ENCODE data around the gene VTI1A.

The VTI1A gene

DNA sequence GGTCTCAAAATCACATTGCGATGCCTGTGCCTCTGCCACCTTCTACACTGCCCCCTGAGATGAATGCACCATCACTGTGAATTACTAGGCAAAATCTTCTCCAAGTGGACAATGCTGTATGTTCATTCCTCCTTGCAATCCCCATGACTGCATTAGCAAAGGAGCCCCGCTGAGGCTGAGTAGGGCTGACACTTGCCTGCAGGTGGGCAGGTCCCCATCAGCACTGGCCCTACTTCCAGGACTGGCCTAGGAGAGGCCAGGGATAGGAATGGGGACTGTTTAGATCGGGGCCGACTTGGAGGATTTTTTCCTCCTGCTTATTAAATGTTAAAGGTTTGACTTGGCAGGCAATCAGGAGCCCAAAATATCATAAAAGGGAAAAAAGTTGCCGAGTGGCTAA lies 376.0 kb downstream of the VTI1A start:
- H3K4me3 ChIP-seq (ENCODE audit: low read length): no peak overlapping the region
- DNase-seq (ENCODE audit: low read depth, low spot score): no peak

DNA sequence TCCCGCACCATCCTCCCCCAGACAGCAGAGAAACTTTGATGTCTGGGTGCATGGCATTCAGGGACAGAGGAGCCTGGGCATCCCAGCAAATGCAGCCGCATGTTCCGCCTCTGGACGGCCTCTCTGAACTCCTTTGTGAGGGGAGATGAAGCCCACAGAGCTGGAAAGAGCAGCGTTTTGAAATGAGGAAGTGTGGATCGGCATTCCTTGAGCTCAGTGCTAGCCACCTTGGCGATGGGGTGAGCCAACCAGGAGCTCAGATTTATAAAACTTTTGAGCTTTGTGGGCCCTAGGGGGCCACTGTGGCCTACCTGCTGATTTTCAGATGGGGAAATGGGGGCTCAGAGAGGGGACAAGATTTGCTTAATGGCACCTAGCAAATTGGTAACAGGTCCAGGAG lies 376.6 kb downstream of the VTI1A start:
- no peak overlapping the region for H3K4me3 ChIP-seq (ENCODE audit: low read length)
- no peak for DNase-seq (ENCODE audit: low read depth, low spot score)

GRCh38 chr10:112826018-112826697 lies 379.1 kb downstream of the VTI1A start:
- H3K4me3 ChIP-seq (ENCODE audit: low read length): no peak overlapping the region
- DNase-seq (ENCODE audit: low read depth, low spot score): no peak

- no peak for DNase-seq (ENCODE audit: low read depth, low spot score)
- no peak overlapping the region for H3K4me3 ChIP-seq (ENCODE audit: low read length)
Observed at GRCh38 chr10:112827086-112827485, 380.1 kb downstream of the VTI1A start.

DNA sequence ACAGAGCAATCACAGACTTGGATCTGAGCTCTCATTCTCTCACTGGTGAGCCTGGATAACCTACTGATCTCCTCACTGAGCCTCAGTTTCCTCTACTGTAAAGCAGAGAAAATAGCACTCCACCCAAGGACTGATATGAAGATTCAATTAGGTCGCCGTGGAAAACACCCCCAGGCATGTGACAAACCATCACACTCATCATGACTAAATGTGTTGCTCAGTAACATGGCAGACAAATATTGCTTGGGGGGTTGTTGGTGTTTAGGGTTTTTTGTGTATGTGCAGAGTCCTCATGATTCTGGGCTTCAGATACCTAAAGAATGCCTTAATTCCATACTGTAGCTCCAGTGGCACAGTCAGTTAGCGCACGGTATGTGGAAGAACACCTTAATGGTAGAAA lies 380.9 kb downstream of the VTI1A start:
- DNase-seq (ENCODE audit: low read depth, low spot score): no peak
- H3K4me3 ChIP-seq (ENCODE audit: low read length): no peak overlapping the region

DNA sequence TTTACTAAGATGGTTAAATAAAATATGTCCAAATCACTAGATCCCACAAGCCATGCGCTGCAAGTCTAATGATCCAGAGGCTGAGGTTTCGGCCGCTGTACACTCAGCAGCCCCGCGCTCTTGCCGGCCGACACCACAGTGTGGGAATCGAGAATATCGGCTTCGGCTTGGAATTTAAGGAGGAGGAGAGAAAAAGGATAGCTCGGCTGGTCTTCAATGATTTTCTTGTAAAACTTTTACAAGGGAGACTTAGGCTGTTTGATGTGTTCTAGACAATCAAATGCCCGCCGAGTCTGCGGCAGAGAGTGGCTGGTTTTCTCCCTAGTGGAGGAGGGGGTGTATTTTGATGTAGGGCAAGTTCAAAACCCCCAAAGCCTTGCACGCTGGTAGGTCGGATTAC lies 384.8 kb downstream of the VTI1A start:
- H3K4me3 ChIP-seq (ENCODE audit: low read length): no peak overlapping the region
- no peak for DNase-seq (ENCODE audit: low read depth, low spot score)

- no peak for DNase-seq (ENCODE audit: low read depth, low spot score)
- no peak overlapping the region for H3K4me3 ChIP-seq (ENCODE audit: low read length)
Observed at GRCh38 chr10:112832361-112832878, 385.4 kb downstream of the VTI1A start.

GRCh38 chr10:112832959-112833358 lies 385.9 kb downstream of the VTI1A start:
- DNase-seq (ENCODE audit: low read depth, low spot score): no peak
- H3K4me3 ChIP-seq (ENCODE audit: low read length): no peak overlapping the region

DNA sequence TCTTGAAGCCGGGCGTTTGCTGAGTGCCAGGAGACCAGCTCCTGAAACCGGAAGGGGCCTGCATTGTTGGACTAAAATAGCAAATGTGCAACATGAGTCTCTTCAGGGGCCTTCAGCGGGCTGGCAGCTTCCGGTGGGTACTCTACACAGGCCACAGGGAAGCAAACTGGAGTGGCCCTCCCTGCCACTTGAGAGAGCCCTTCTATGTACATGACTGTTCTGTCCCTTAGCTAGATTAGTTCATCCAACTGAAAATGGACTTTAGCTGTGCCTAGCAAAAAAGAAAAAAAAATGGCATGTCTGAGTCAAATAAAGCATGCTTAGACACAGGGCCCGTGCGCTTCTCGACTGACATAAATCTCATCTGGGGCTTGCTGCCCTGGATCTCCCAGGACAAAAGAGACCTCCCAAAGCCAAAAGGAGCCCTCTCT lies 387.8 kb downstream of the VTI1A start:
- no peak for DNase-seq (ENCODE audit: low read depth, low spot score)

DNA sequence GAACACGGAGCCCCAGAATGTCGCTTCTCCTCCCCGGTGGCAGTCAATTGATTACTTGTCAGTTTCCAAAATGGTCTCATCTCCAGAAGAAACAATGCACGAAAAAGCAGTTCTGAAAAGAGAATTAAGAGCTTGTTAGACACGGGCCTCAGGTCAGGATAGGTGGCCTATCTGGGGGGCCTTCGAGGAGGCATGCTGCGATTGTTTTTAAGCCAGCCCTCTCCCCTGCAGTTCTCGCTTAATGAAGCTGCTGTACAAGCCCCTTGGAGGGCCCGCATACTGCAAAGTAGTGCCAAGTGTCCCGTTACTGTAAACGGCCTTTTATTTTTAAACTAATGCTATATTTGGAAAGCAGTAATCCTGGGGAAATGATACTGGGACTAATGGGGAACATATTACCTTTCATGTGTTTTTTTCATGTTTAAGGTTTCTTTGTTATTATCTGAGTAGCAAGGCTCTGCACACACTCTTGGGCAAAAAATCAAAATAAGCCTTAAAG lies 388.3 kb downstream of the VTI1A start:
- no peak for DNase-seq (ENCODE audit: low read depth, low spot score)
- H3K4me3 ChIP-seq (ENCODE audit: low read length): no peak overlapping the region

More for the DNA sequence above, 387.8 kb downstream of the VTI1A start:
- no peak overlapping the region for H3K4me3 ChIP-seq (ENCODE audit: low read length)

DNA sequence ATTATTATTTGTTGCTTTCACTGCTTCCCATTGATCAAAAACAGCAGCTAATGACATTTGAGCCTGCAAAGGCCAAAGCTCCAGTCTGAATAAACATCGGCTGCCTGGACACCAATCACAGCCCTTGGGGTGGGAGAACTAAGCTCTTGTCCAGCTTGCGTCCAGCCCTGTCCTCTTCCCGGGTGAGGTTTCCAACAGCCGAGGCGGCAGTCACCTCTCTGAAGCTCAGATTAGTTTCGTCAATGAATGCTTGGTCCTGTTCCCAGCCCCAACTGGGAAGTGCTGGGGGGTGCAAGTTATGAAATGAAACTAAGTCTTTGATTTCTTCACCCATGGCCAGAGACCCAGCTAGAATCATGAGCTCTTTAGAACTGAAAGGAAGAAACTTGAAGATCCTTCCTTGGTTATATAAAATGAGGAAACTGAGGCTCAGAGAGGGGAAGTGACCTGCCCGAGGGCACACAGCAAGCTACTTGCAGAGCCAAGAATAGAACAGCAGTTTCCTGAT lies 389.0 kb downstream of the VTI1A start:
- DNase-seq (ENCODE audit: low read depth, low spot score): no peak
- no peak overlapping the region for H3K4me3 ChIP-seq (ENCODE audit: low read length)

DNA sequence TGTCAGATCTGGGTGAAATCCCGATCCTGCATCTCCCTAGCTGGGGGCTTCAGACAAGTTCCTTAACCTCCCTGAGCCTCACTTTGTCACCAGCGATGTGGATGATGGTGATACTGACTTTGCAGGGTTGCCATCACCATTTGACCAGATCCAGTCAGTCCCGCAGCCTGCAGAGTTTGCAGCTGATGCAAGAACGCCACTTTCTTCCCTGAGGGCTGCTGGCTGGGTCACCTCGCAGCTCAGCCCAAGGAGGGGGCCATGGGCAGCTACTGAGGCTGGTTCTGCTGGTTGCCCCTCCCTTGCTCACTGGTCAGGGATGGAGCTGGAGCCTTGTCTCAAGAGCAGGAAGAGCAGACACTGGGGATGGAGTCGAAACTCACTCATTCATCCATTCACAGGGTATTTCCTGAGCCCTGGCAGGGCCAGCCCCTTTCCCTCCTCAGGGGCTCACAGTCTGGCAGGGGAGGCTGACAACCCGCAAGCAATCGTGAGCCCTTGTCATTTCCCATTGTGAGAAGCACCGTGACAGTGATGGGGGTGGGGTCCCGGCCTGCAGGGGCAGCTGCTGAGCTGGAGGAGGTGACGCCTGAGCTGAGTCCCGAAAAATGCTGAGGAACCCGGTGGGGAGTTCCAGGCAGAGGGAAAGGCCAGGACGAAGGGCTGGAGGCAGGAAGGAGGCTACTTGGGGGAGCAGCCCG lies 391.9 kb downstream of the VTI1A start:
- no peak overlapping the region for H3K4me3 ChIP-seq (ENCODE audit: low read length)
- no peak for DNase-seq (ENCODE audit: low read depth, low spot score)

- no peak overlapping the region for H3K4me3 ChIP-seq (ENCODE audit: low read length)
- DNase-seq (ENCODE audit: low read depth, low spot score): no peak
Observed at GRCh38 chr10:112839928-112840654, 393.1 kb downstream of the VTI1A start.

- no peak overlapping the region for H3K4me3 ChIP-seq (ENCODE audit: low read length)
- DNase-seq (ENCODE audit: low read depth, low spot score): no peak
Observed at GRCh38 chr10:112841549-112841948, 394.5 kb downstream of the VTI1A start.

DNA sequence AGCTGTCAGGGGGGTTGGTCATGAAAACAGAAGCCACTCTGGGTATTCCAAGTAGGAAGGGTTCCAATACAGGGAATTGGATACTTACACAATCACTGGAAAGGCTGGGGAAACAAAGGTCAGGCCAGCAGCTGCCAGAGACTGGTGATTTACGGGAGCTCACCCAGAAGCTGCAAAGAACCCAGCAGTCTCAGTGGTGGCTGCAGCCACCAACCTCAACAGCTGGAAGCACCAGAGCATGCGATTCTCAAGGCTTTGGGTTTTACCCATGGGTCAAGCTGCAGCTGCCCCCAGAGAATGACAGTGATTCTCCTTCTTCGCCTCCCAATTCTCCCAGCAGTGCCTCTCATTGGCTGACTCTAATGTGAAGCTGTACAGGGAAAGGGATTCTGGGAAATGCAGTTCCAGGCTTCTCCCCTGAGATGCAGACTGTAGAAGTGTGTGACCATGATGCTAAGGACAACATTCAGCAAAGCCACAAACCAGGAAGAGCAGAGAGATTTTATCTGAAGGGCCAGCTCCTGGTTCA lies 395.9 kb downstream of the VTI1A start:
- no peak for DNase-seq (ENCODE audit: low read depth, low spot score)
- no peak overlapping the region for H3K4me3 ChIP-seq (ENCODE audit: low read length)

DNA sequence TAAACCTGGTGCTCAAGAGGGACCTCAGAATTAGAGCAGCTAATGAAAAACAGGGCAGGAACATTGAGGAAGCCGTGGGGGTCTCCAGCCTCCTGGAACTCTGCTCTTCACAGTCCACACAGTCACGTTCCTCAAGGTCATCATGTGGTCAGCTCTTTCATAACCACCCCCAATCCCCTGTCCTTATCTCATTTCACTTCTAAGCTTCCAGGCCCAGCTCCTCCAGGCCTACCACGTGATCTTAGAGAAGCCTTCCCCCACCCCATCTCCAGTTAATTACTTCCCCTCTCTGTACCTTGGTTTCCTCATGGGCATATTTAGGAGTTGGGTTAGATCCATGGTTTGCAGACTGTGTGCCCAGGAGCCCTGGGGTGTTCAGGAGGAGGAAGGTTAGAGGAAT lies 396.6 kb downstream of the VTI1A start:
- DNase-seq (ENCODE audit: low read depth, low spot score): no peak
- no peak overlapping the region for H3K4me3 ChIP-seq (ENCODE audit: low read length)

DNA sequence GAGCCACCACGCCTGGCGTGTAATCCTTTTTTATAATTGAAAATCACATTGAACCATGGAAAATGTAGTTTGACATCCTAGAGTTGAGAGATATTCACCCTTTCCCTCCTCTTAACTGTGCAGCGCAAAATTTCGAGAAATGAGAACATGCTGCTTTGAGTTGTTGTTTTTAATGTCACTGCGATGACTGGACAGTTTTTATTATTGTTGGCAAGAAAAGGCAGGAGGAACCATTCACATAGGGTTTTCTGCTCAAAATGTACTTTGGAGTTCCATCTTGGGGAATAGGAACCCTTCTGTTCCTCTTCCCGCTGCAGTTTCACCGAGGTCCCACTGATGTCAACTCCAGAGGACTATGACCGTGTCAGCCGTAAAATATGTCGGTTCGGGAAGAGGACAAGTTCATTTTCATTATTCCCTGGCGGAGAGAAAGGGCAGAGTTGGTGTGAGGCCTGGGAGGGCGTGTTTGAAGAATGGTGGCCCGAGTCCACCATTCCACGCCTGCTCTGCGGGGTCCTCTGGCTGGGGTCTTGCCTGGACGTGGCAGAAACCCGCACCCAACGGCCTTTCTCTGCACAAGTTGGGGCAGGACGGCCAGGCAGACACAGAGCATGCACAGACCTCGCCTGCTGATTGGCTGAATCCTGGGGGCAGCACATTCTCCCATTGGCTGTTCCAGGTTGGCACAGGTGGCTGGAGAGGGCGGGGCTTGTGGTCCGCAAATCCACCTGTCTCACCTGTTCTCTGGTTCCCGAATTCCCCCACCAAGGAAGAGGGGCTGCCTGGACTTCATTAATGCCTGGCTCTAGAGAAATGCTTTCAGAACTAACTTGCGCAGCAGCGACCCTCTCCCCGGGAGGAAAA lies 397.9 kb downstream of the VTI1A start:
- DNase-seq (ENCODE audit: low read depth, low spot score): no peak
- H3K4me3 ChIP-seq (ENCODE audit: low read length): no peak overlapping the region

- no peak overlapping the region for H3K4me3 ChIP-seq (ENCODE audit: low read length)
- DNase-seq (ENCODE audit: low read depth, low spot score): no peak
Observed at GRCh38 chr10:112847778-112848177, 400.8 kb downstream of the VTI1A start.

GRCh38 chr10:112848228-112848627 lies 401.2 kb downstream of the VTI1A start:
- no peak overlapping the region for H3K4me3 ChIP-seq (ENCODE audit: low read length)
- DNase-seq (ENCODE audit: low read depth, low spot score): no peak
